Hematopoietic multipotent progenitor cell treated with erythropoietin and hydrocortisone succinate and interleukin-3 and kit ligand, for 6 days (in vitro differentiated cells): ENCODE data around the gene GPR42.
A peak's percentile ranks its signal among the peaks of the same experiment; 100 is the strongest.

Experiments
- DNase-seq: peaks from one replicate; pipeline ENCODE4 v3.0.0-alpha.2; 2015

The GPR42 gene, protein sequence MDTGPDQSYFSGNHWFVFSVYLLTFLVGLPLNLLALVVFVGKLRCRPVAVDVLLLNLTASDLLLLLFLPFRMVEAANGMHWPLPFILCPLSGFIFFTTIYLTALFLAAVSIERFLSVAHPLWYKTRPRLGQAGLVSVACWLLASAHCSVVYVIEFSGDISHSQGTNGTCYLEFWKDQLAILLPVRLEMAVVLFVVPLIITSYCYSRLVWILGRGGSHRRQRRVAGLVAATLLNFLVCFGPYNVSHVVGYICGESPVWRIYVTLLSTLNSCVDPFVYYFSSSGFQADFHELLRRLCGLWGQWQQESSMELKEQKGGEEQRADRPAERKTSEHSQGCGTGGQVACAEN

DNA sequence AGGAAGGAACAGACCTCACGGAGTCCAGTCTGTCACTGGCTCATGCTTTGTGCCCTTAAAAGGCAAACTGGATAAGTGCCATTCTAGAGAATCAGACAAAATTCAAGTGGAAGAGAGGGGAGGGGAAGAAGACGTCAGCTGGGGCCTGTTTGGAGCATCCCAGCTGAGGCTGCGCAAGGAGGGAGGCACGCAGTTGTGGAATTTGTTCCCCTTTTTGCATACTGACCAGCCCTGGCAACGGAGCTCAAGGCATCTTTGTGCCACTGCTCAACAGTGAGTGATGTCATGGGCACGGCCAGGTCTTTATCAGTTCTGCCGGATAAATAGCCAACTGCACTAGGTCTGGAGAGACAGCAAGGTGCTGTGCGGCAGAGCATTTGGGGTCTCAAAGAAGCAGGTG lies at the start of gene GPR42:
TSS of gene GPR42 (plus strand) at position 347 of the 400 bp plus-strand sequence. CDS start 292 bp downstream, outside the sequence.
- no peak for DNase-seq

DNA sequence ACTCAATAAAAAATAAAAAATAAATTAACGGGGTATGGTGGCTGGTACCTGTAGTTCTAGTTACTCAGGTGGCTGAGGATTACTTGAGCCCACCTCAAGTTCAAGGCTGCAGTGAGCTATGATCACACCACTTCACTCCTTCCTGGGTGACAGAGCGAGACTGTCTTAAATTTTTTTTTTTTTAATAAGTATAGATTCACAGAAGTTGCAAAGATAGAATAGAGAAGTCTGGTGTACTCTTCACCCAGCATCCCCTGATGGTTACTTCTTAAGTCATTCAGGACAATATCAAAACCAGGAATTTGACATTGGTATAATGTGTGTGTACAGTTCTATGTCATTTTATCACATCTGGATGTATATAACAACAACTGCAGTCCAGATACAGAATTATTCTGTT lies 49.6 kb upstream of the GPR42 start:
- no peak for DNase-seq

DNA sequence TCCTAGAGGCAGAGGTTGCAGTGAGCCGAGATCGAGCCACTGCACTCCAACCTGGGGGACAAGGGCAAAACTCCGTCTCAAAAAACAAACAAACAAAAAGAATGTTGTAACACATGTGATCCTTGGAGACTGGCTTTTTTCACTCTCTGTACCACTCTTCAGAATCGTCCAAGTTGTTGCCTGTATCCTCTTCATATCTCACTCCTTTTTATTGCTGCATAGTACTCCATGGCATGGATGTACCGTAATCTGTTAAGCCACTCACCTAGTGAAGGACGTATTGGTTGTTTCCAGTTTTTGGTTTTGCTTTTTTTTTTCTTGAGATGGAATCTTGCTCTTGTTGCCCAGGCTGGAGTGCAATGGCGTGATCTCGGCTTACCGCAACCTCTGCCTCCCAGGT lies 48.9 kb upstream of the GPR42 start:
- no peak for DNase-seq

DNA sequence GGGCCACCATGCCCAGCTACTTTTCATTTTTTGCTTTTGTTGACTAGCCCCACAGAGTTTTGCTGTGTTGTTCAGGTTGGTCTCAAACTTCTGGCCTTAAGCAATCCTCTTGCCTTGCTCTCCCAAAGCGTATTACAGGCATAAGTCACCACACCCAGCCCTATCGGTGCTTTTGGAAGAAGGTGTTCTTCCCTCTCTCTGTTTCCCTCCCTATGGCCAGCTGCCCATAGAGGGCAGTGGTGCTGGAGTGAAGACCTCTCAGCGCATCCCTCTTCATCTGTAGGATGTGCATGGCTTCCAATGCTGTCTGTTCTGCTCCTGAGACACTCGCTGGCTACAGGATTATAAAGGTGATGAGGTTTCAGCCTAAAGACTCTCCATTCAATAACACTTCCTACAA lies 43.2 kb upstream of the GPR42 start:
- DNase-seq, result peak; percentile 27

DNA sequence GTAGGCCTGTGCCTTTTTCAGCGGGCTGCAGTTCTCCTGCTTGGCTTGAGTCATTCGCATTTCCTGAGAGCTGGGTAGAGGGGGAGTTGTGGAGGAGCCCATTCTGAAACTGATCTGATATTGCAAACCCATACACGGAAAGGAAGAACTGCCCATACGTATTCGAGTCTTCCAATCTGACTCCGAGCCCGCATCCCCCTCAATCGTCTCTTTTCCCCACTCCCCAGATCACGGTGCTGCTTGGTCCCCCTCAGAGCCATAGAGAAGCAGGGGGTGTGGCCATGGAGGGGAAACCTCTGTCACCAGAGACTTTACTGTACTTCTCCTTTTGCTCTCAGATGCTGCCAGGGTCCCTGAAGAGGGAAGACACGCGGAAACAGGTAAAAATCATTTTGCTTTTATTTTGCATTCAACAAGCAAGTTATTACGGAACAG lies 42.0 kb upstream of the GPR42 start, which contains the start of gene CD22:
TSS of gene CD22 (plus strand) at position 337 of the 435 bp plus-strand sequence. CDS start 2,854 bp downstream, outside the sequence.
- peak; percentile 50 for DNase-seq

DNA sequence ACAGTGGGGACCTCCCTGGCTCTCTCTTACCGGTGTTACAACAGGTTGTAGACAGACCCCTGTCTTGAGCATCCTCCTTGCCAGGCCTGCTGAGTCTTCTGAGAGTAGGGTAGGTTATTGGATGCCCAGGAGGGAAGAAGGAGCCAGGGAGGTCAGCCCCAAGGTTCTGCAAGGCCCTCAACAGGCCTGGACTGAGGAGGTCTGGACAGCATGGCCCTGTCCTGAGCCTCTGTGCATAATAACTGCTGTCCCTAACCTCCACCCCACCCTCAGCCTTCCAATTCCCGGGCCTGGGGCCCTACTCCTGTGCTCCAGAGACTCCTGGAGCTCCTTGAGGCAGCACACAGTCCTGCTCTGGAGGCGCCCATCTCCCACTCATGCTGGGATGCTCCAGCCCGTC lies 41.5 kb upstream of the GPR42 start:
- DNase-seq, result no peak

DNA sequence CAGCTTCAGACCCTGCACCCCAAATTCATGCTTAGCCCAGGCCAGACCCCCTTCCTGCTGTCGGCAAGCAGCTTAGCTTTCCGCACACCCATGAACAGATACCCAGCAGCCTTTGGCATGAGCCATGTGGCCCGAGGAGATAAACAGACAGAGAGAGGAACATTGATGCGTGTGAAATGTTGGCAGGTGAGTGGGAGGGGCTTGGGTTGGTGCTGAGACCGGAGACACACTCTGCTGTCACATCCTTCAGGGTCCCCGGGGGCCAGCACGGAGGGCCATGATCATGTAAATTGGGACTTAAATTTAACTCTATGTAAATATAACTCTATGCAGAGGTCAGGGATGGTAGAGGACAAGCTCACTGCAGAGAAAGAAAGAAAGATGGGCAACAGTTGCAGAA lies 40.4 kb upstream of the GPR42 start:
- DNase-seq, result peak; percentile 40

DNA sequence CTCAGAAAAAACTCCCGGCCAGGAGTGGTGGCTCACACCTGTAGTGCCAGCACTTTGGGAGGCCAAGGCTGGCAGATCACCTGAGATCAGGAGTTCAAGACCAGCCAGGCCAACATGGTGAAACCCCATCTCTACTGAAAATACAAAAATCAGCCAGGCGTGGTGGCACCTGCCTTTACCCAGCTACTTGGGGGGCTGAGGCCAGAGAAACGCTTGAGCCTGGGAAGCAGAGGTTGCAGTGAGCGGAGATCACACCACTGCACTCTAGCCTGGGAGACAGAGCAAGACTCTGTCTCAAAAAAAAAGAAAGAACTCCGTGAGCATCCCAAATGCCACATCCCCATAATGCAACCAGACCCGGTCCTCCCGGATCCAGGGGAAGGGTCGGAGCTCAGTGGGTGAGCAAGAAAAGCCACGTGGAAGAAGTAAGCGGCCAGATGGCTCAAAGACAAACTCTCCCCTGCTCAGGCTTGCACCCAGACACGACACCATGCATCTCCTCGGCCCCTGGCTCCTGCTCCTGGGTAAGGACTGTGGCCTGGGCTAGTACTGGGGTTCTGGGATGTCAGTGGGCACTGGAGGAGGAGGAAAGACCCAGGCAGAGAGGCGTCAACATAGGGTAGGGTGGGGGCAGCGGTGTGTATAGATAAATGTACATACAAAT lies 39.2 kb upstream of the GPR42 start:
- DNase-seq, result no peak

DNA sequence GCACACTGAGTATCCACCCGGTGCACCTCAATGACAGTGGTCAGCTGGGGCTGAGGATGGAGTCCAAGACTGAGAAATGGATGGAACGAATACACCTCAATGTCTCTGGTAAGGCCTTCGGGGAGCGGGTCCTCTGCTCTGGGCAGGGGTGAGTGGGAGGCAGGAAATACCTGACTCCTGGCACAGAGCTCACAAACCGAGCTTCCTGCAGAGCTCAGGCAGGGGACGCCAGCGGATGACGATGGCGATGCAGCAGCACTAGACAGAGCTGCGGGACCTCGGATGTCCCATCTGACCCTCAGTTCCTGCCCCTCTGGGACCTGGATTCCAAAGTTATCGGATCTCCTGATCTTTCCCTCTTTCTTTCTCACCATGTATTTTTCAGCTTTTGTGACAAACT lies 38.1 kb upstream of the GPR42 start:
- DNase-seq, result no peak

DNA sequence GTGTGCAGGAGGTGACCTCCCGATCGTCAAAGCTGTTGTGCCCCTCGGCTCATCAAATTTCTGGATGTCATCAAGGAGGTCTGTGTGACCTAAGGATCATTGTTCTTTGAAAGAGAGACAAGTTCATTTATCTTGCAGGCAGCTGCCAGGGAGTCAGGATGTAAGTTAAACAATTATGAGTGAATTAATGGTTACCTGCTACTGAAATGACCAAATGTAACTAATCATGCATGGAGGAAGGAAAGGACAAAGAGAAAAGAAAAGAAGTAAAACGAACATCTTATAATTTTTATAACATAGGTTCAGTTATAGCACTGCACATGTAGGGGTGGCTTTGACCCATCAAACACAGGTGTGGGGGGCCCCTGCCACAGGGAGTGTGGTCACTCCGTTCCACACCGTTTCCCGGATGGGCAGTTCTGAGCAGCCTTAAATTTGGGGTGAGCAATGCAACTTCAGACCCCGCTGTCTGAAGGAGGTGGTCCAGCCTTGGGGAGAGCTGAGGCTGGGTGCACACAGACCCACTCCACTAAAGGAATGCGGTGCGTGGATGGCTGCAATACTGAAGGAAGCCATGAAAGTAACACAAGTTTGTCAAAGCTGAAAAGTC lies 36.6 kb upstream of the GPR42 start:
- DNase-seq, result no peak

DNA sequence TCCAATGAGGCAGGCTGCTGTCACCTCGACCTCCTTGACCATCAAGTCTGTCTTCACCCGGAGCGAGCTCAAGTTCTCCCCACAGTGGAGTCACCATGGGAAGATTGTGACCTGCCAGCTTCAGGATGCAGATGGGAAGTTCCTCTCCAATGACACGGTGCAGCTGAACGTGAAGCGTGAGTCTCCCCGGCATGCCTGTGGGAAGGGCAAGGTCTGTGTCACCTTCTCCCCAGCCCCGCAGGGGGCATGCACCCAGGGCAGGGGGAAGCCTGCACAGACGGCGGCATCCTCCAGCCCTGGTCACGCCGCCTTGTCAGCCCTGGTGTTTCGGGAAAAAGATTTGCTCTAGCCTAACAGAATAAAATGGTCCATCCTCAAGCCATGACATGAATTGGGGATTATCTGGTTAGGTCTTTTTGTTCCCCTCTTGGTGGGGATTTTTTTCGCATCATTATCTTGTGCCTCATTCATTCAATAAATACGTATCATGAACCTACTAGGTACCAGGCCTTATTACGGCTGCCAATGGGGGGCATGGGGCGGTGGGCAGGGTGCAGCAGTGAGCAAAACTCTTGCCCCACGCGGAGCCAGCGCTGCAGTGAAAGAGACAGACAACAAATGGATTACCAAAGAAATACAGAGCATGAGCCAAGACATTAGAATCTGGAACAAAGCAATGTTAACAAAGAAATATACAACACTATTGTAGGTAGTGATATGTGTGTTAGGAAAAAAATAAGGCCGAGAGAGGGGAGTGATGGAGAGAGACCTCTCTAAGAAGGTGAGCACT lies 34.5 kb upstream of the GPR42 start:
- no peak for DNase-seq

DNA sequence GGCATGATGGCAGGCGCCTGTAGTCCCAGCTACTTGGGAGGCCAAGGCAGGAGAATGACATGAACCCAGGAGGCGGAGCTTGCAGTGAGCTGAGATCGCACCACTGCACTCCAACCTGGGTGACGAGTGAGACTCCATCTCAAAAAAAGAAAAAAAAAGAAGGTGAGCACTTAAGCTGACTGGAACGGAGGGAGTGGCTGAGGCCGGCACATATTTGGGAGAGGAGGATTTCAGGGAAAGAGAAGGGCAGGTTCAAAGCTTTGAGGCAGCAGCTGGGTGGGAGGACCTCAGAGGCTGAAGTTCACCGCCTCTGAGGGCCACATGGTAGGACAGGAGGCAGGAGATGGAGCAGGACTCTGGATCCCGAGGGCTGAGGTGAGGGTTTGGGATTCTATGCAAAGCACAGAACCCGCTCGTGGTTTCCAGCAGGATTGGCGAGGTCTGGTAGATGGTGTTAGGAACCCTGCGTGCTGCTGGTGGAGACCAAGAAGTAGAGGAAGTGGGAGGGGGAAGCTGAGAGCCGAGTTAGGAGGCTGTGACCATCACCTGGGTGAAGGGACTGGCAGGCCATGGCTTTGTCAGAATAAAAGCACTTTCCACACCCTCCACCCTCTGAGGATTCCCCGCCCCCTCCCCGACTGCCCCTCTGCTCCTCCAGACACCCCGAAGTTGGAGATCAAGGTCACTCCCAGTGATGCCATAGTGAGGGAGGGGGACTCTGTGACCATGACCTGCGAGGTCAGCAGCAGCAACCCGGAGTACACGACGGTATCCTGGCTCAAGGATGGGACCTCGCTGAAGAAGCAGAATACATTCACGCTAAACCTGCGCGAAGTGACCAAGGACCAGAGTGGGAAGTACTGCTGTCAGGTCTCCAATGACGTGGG lies 33.5 kb upstream of the GPR42 start:
- DNase-seq, result no peak

DNA sequence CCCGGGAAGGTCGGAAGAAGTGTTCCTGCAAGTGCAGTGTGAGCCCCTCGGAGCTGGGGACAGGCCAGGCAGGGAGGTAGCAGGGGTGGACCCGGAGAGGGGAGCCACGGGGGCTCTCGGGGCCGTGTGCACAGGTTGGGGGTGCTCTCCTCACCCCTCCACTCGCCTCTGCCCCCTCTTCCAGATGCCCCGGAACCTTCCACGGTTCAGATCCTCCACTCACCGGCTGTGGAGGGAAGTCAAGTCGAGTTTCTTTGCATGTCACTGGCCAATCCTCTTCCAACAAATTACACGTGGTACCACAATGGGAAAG lies 32.9 kb upstream of the GPR42 start:
- DNase-seq, result no peak

DNA sequence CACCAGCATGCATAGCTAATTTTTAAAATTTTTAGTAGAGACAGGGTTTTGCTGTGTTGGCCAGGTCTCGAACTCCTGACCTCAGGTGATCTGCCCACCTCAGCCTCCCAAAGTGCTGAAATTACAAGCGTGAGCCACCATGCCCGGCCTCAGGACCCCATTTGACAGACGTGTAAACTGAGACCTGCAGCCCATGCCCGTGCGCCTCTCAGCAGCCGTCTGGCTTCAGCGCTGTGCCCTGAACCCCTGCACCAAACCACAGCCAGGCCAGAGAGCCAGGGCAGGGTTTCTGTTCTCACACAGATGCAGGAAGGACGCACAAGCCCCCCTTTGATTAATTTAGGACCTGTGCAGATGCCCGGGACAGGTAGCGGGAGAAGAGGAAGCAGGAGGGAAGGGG lies 30.4 kb upstream of the GPR42 start:
- DNase-seq, result no peak

DNA sequence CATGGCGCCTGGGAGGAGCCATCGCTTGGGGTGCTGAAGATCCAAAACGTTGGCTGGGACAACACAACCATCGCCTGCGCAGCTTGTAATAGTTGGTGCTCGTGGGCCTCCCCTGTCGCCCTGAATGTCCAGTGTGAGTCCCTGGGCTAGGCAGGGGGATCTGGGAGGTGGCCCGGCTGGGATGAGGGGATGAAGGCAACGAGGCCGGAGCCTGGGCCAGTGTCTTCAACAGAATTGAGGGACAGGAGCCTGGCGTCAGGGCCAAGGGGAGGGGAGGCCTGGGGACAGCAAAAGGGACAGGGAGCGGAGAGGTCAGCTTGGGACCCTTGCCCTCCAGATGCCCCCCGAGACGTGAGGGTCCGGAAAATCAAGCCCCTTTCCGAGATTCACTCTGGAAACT lies 29.9 kb upstream of the GPR42 start:
- DNase-seq, result no peak

DNA sequence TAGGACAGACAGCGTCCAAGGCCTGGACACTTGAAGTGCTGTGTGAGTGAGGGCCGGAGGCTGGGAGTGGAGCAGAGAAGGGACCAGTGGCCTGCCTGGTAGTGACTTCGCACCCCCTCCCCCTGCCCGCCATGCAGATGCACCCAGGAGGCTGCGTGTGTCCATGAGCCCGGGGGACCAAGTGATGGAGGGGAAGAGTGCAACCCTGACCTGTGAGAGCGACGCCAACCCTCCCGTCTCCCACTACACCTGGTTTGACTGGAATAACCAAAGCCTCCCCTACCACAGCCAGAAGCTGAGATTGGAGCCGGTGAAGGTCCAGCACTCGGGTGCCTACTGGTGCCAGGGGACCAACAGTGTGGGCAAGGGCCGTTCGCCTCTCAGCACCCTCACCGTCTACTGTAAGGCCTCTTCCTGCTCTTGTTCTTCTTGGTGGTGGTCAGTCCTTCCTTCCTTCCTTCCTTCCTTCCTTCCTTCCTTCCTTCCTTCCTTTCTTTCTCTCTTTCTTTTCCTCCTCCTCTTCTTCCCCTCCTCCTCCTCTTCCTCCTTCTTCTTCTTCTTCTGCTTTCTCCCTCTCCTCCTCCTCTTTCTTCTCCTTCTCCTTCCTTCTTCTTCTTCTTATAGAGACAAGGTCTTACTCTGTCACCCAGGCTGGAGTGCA lies 29.2 kb upstream of the GPR42 start:
- DNase-seq, result no peak

DNA sequence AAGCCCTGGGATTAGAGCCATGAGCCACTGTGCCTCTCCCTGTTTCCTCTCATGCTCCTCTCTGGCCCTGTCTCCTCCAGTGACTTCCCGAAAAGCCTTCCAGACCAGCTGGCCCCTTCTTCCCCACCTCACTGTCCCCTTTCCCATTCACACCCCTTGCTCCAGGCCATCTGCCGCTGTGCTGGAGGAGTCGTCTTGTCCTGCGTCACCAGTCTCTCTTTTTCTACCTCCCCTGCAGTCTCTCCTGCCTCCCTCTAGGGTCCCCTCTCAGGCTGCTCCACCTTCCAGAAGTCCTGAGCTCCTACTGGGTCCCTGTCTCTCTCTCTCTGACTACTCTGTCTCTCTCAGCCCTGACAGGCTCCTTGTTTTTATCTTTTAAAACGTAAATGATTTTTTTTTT lies 28.4 kb upstream of the GPR42 start:
- no peak for DNase-seq

DNA sequence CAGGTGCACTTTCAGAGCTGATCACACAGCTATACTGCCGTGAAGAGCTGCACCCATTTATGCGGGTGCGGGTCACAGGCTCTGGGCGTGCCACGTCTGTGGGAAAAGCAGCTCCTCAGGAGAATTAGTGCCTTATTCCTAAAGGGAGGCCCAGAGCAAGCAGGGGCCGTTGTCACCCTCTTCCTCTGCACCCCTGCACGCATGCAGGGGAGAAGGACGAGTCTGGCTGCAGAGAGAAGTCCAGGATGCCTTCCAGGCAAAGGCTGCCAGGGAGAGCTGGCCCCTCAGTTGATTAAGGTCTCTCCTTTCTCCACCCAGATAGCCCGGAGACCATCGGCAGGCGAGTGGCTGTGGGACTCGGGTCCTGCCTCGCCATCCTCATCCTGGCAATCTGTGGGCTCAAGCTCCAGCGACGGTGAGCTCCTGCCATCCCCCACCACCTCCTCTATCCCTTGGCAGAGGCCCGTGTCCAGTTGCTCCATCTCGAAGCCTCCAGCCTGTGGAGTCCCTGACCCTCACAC lies 26.3 kb upstream of the GPR42 start:
- no peak for DNase-seq

DNA sequence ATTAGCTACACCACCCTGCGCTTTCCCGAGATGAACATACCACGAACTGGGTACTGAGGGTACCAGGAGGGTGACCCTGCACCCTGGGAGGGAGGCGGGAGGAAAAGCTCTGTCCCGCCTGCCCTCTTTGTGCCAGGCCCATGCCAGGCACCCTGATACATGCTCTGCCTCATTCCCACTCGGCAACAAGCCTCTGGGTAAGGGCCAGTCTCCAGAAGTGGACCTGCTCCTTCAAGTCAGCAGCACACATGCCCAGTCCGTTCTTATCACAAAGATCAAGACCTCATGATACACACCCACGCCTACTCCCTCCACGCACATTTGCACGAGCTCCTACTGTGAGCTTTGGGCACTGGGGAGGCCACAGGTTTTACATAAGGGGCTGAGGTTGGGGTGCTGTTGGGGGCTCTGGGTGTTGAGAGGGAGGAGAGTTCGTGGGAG lies 25.2 kb upstream of the GPR42 start:
- no peak for DNase-seq

DNA sequence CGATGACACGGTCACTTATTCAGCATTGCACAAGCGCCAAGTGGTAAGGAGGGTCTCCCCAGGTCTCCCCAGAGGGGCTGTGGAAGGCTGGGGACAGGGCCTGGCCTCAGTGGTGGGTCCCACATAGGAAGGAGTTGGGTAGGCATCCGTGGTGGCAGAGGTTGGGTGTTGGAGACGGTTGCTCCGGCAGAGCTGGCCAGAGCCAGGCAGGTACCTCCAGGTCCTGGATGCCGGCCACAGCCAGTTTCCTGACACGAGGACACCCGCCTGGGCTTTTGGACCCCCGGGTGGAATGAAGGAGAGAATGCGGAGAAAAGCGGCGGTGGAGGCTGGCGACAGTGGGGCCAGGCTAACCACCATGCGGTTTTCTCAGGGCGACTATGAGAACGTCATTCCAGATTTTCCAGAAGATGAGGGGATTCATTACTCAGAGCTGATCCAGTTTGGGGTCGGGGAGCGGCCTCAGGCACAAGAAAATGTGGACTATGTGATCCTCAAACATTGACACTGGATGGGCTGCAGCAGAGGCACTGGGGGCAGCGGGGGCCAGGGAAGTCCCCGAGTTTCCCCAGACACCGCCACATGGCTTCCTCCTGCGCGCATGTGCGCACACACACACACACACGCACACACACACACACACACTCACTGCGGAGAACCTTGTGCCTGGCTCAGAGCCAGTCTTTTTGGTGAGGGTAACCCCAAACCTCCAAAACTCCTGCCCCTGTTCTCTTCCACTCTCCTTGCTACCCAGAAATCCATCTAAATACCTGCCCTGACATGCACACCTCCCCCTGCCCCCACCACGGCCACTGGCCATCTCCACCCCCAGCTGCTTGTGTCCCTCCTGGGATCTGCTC lies 24.4 kb upstream of the GPR42 start:
- peak; percentile 20 for DNase-seq
